Mucosa of rectum (tissue), 2 donors: ENCODE measurements around the gene HAO2.

Experiments used
- H3K27ac ChIP-seq, 2 donors: one replicate each; pipeline ENCODE4 v1.7.0; 2013; ENCODE audit warnings: inconsistent platforms in 2 of 2, low read depth in 2 of 2, low read length in 2 of 2
- H3K27me3 ChIP-seq, 2 donors: one replicate each; pipeline ENCODE4 v1.7.0; 2013; ENCODE audit warnings: low read length in 2 of 2; ENCODE audit not compliant: control insufficient read depth in 2 of 2, insufficient read depth in 2 of 2
- H3K36me3 ChIP-seq, 2 donors: one replicate each; pipeline ENCODE4 v1.7.0; 2013; ENCODE audit warnings: low read length in 2 of 2; ENCODE audit not compliant: control insufficient read depth in 2 of 2, insufficient read depth in 2 of 2
- H3K4me1 ChIP-seq, 2 donors: one replicate each; pipeline ENCODE4 v1.7.0; 2013; ENCODE audit warnings: low read length in 2 of 2, mild to moderate bottlenecking in 1 of 2; ENCODE audit not compliant: control insufficient read depth in 2 of 2, insufficient read depth in 2 of 2
- H3K4me3 ChIP-seq, 2 donors: one replicate each; pipeline ENCODE4 v1.7.0; 2013; ENCODE audit warnings: low read length in 2 of 2
- H3K9ac ChIP-seq, 2 donors: one replicate each; pipeline ENCODE4 v1.7.0; 2013; ENCODE audit warnings: low read length in 2 of 2, low read depth in 1 of 2, mild to moderate bottlenecking in 1 of 2
- H3K9me3 ChIP-seq, 2 donors: one replicate each; pipeline ENCODE4 v1.7.0; 2013; ENCODE audit warnings: low read length in 2 of 2; ENCODE audit not compliant: control insufficient read depth in 2 of 2
- donor health status: healthy.
- donor health status: Normal muscosa, but diverticular disease.

HAO2 gene

GRCh38 chr1:119391749-119392148 lies 23.2 kb downstream of the HAO2 start:
- Histone ChIP-seq H3K36me3 (no peaks in the 10 kb centered on the region), H3K27me3 (no peaks in the 10 kb centered on the region), H3K9ac (no peak overlapping the region), H3K27ac (no peak overlapping the region), H3K4me1 (peaks cover 6 to 14% of the 10 kb centered on the region in 2 donors), H3K4me3 (no peak overlapping the region), H3K9me3 (no peaks in the 10 kb centered on the region)

- H3K27ac ChIP-seq, result peak overlapping the region; percentile 28 to 50
- H3K9ac ChIP-seq, result no peak overlapping the region
- H3K9me3 ChIP-seq, result no peaks in the 10 kb centered on the region
- H3K4me1 ChIP-seq, result peaks cover 6 to 14% of the 10 kb centered on the region in 2 donors
- H3K4me3 ChIP-seq, result no peak overlapping the region
- H3K36me3 ChIP-seq, result no peaks in the 10 kb centered on the region
- H3K27me3 ChIP-seq, result no peaks in the 10 kb centered on the region
Observed at GRCh38 chr1:119394085-119394484, 25.5 kb downstream of the HAO2 start.

- H3K9ac ChIP-seq, result no peak overlapping the region
- H3K27ac ChIP-seq, result no peak overlapping the region
- H3K4me1 ChIP-seq, result peaks cover 6 to 10% of the 10 kb centered on the region in 2 donors
- H3K27me3 ChIP-seq, result no peaks in the 10 kb centered on the region
- H3K4me3 ChIP-seq, result no peak overlapping the region
- H3K9me3 ChIP-seq, result no peaks in the 10 kb centered on the region
- H3K36me3 ChIP-seq, result no peaks in the 10 kb centered on the region
Observed at GRCh38 chr1:119396982-119397381, 28.4 kb downstream of the HAO2 start.

- Histone ChIP-seq H3K4me3 (no peak overlapping the region), H3K4me1 (peaks cover 6 to 7% of the 10 kb centered on the region in 2 donors), H3K36me3 (no peaks in the 10 kb centered on the region), H3K9ac (no peak overlapping the region), H3K27ac (no peak overlapping the region), H3K9me3 (no peaks in the 10 kb centered on the region), H3K27me3 (no peaks in the 10 kb centered on the region)
Observed at GRCh38 chr1:119397986-119398385, 29.4 kb downstream of the HAO2 start.

- H3K27ac ChIP-seq, result no peak overlapping the region
- no peaks in the 10 kb centered on the region for H3K27me3 ChIP-seq
- H3K4me3 ChIP-seq, result no peak overlapping the region
- no peaks in the 10 kb centered on the region for H3K36me3 ChIP-seq
- H3K9me3 ChIP-seq, result no peaks in the 10 kb centered on the region
- H3K4me1 ChIP-seq, result no peaks in the 10 kb centered on the region
- H3K9ac ChIP-seq, result no peak overlapping the region
Observed at GRCh38 chr1:119404736-119405135, 36.2 kb downstream of the HAO2 start.

GRCh38 chr1:119409731-119410130 lies 41.1 kb downstream of the HAO2 start:
- no peak overlapping the region for H3K27ac ChIP-seq
- H3K27me3 ChIP-seq, result no peaks in the 10 kb centered on the region
- H3K9me3 ChIP-seq, result no peaks in the 10 kb centered on the region
- H3K4me1 ChIP-seq, result peaks cover 0 to 2% of the 10 kb centered on the region in 2 donors
- no peak overlapping the region for H3K4me3 ChIP-seq
- no peaks in the 10 kb centered on the region for H3K36me3 ChIP-seq
- H3K9ac ChIP-seq, result no peak overlapping the region

- no peaks in the 10 kb centered on the region for H3K9me3 ChIP-seq
- H3K9ac ChIP-seq, result no peak overlapping the region
- no peak overlapping the region for H3K4me3 ChIP-seq
- no peak overlapping the region for H3K27ac ChIP-seq
- no peaks in the 10 kb centered on the region for H3K27me3 ChIP-seq
- no peaks in the 10 kb centered on the region for H3K36me3 ChIP-seq
- H3K4me1 ChIP-seq, result peaks cover 0 to 2% of the 10 kb centered on the region in 2 donors
Observed at GRCh38 chr1:119410961-119411360, 42.4 kb downstream of the HAO2 start.

GRCh38 chr1:119414950-119415349 lies 46.4 kb downstream of the HAO2 start, which contains the start of gene HSD3B2:
TSS of gene HSD3B2 (plus strand) at chr1:119415150. CDS start at chr1:119415420, 270 bp downstream.
- Histone ChIP-seq H3K36me3 (no peaks in the 10 kb centered on the region), H3K27ac (no peak within 1 kb of the TSS), H3K9ac (no peak within 1 kb of the TSS), H3K4me3 (no peak within 1 kb of the TSS), H3K27me3 (no peaks in the 10 kb centered on the region), H3K9me3 (no peaks in the 10 kb centered on the region), H3K4me1 (peaks cover 0 to 2% of the 10 kb centered on the region in 2 donors)

- no peaks in the 10 kb centered on the region for H3K4me1 ChIP-seq
- H3K9ac ChIP-seq, result no peak overlapping the region
- no peak overlapping the region for H3K4me3 ChIP-seq
- H3K27me3 ChIP-seq, result no peaks in the 10 kb centered on the region
- no peaks in the 10 kb centered on the region for H3K36me3 ChIP-seq
- no peak overlapping the region for H3K27ac ChIP-seq
- H3K9me3 ChIP-seq, result no peaks in the 10 kb centered on the region
Observed at GRCh38 chr1:119416006-119416640, 47.5 kb downstream of the HAO2 start.

- Histone ChIP-seq H3K4me1 (no peaks in the 10 kb centered on the region), H3K27ac (no peak overlapping the region), H3K4me3 (no peak overlapping the region), H3K9ac (no peak overlapping the region), H3K27me3 (no peaks in the 10 kb centered on the region), H3K36me3 (no peaks in the 10 kb centered on the region), H3K9me3 (no peaks in the 10 kb centered on the region)
Observed at GRCh38 chr1:119419109-119419508, 50.5 kb downstream of the HAO2 start.
